Esophagus squamous epithelium (tissue), 4 donors: ENCODE data around the gene CAMK1D.

ENCODE experiments used
- CTCF ChIP-seq, 6 experiments: fragments of 450-650 bp in 4 of 6; fragments of 200-600 bp in 2 of 6; sonication (generic) in 2 of 6; IDR thresholded peaks; one replicate each; pipeline ENCODE4 v1.5.1; 2016 to 2019; ENCODE audit warnings: antibody characterized with exemption in 6 of 6, mild to moderate bottlenecking in 4 of 6, moderate library complexity in 4 of 6
- POLR2A ChIP-seq, 4 donors: fragments of 450-650 bp; IDR thresholded peaks; one replicate each; pipeline ENCODE4 v1.6.1; 2017; ENCODE audit warnings: antibody characterized with exemption in 4 of 4, mild to moderate bottlenecking in 4 of 4, moderate library complexity in 3 of 4

GRCh38 chr10:12873172-12873571, 523.8 kb downstream of the CAMK1D start:
- TF ChIP-seq CTCF (IDR thresholded peaks at IDR 0.05) (no peak), POLR2A (IDR thresholded peaks at IDR 0.05) (no peak)
